Right atrium auricular region (tissue), 2 donors: ENCODE results near the gene KIAA1217. TPM values are rescaled to one million over a fixed set of nuclear protein-coding genes. Genes with fewer than 3 reads are reported as not detected.

Source experiments
- DNase-seq: peaks from one replicate; pipeline ENCODE4 v3.0.0-alpha.2; 2019; ENCODE audit warnings: low spot score
- H3K27ac ChIP-seq, 2 donors: fragments of 200-600 bp; sonication (generic); 1 replicate in 1 of 2; 2 replicates in 1 of 2; pipeline ENCODE4 v1.5.1; 2016 to 2019
- H3K27me3 ChIP-seq, 2 donors: fragments of 200-600 bp; sonication (generic); one replicate each; pipeline versions ENCODE4 v1.5.1 to v1.6.0; 2017 to 2019
- H3K36me3 ChIP-seq: fragments of 200-600 bp; sonication (generic); one replicate; pipeline ENCODE4 v1.5.1; 2016
- H3K4me1 ChIP-seq, 2 donors: fragments of 200-600 bp; sonication (generic); one replicate each; pipeline versions ENCODE4 v1.5.1 to v1.6.0; 2017 to 2019
- H3K4me3 ChIP-seq, 2 donors: fragments of 200-600 bp; sonication (generic); 1 replicate in 1 of 2; 2 replicates in 1 of 2; pipeline ENCODE4 v1.5.1; 2017 to 2019; ENCODE audit warnings: mild to moderate bottlenecking in 1 of 2, moderate library complexity in 1 of 2
- H3K9me3 ChIP-seq, 2 donors: fragments of 200-600 bp; sonication (generic); one replicate each; pipeline ENCODE4 v1.5.1; 2019
- CTCF ChIP-seq, 2 donors: fragments of 200-600 bp; sonication (generic); IDR thresholded peaks; one replicate each; pipeline ENCODE4 v1.5.1; 2019; ENCODE audit warnings: antibody characterized with exemption in 2 of 2
- total RNA-seq, 2 donors: library from RNA; depleted of rRNA; stranded (reverse); fragments of >200 nt; gene quantifications; one replicate each; pipeline ENCODE4 v1.1.0, GENCODE V29; 2016

Gene KIAA1217
- total RNA-seq, 2 donors from 2014 or later: 24.0 to 33.3 TPM

- Histone ChIP-seq H3K36me3 (no peaks in the 10 kb centered on the region), H3K4me3 (no peak overlapping the region), H3K27ac (no peak overlapping the region), H3K27me3 (no peaks in the 10 kb centered on the region), H3K4me1 (no peaks in the 10 kb centered on the region), H3K9me3 (no peaks in the 10 kb centered on the region)
- DNase-seq: no peak
- TF ChIP-seq CTCF (IDR thresholded peaks at IDR 0.05): no peak
Measured at GRCh38 chr10:24427678-24428409, 218.9 kb downstream of the KIAA1217 start.

GRCh38 chr10:24428410-24428782 is 219.5 kb downstream of the KIAA1217 start:
- no peaks in the 10 kb centered on the region for H3K9me3 ChIP-seq
- no peak for DNase-seq
- peaks cover 1% of the 10 kb centered on the region for H3K36me3 ChIP-seq
- no peaks in the 10 kb centered on the region for H3K27me3 ChIP-seq
- no peak for TF ChIP-seq CTCF (IDR thresholded peaks at IDR 0.05)
- no peak overlapping the region for H3K4me3 ChIP-seq
- no peak overlapping the region for H3K27ac ChIP-seq
- no peaks in the 10 kb centered on the region for H3K4me1 ChIP-seq

- TF ChIP-seq CTCF (IDR thresholded peaks at IDR 0.05): no peak
- no peak for DNase-seq
Measured at GRCh38 chr10:24430591-24430990, 221.7 kb downstream of the KIAA1217 start.

GRCh38 chr10:24432478-24433416 is 223.8 kb downstream of the KIAA1217 start:
- no peaks in the 10 kb centered on the region for H3K9me3 ChIP-seq
- DNase-seq: no peak
- TF ChIP-seq CTCF (IDR thresholded peaks at IDR 0.05): no peak
- H3K4me3 ChIP-seq: no peak overlapping the region
- H3K27ac ChIP-seq: no peak overlapping the region
- H3K27me3 ChIP-seq: no peaks in the 10 kb centered on the region
- no peaks in the 10 kb centered on the region for H3K4me1 ChIP-seq
- H3K36me3 ChIP-seq: peaks cover 10% of the 10 kb centered on the region

More at GRCh38 chr10:24430591-24430990, 221.7 kb downstream of the KIAA1217 start:
- Histone ChIP-seq H3K4me3 (no peak overlapping the region), H3K4me1 (no peaks in the 10 kb centered on the region), H3K9me3 (no peaks in the 10 kb centered on the region), H3K27ac (no peak overlapping the region), H3K27me3 (no peaks in the 10 kb centered on the region), H3K36me3 (peaks cover 10% of the 10 kb centered on the region)

- Histone ChIP-seq H3K36me3 (peaks cover 10% of the 10 kb centered on the region), H3K27ac (no peak overlapping the region), H3K4me3 (no peak overlapping the region), H3K9me3 (no peaks in the 10 kb centered on the region), H3K4me1 (no peaks in the 10 kb centered on the region), H3K27me3 (no peaks in the 10 kb centered on the region)
- no peak for DNase-seq
- TF ChIP-seq CTCF (IDR thresholded peaks at IDR 0.05): no peak
Measured at GRCh38 chr10:24433705-24434104, 224.8 kb downstream of the KIAA1217 start.
